K562 (cell line): Measurements from ENCODE around the gene PVALEF. TPM values are rescaled to one million over a fixed set of nuclear protein-coding genes. Genes with fewer than 3 reads are reported as not detected.
A peak's percentile ranks its signal among the peaks of the same experiment; 100 is the strongest.

Experiments used
- ATAC-seq: fragments of 200-7000 bp; cut with Tn5 transposase; 3 replicates; pipeline ENCODE4 v1.9.1; 2020; ENCODE audit warnings: moderate library complexity
- BruUV-seq: library from RNA; stranded (reverse); fragments of 400-500 nt; replicated peaks from 2 replicates; lab custom pipeline; 2021; lab: Mats Ljungman, UMichigan
- CTCF ChIA-PET: fragments of 300-600 bp; formaldehyde crosslinking; extraction: SDS; loops from one replicate; lab custom pipeline; 2021; ENCODE audit warnings: low intra/inter-chr PET ratio; lab: Yijun Ruan, JAX
- POLR2A ChIA-PET: fragments of 300-600, 350-650 bp; sonication (Branson Sonifier 250); formaldehyde crosslinking; extraction: SDS; loops from one replicate; lab custom pipeline; 2021; ENCODE audit warnings: antibody characterized with exemption, inconsistent platforms; lab: Yijun Ruan, JAX
- DNase-seq, 4 experiments: peaks; one replicate each; pipeline versions ENCODE4 v3.0.0 to v3.0.0-alpha.2; 2011 to 2018; ENCODE audit warnings: low spot score in 3 of 4, mixed read lengths in 3 of 4; ENCODE audit errors: extremely low read depth in 1 of 4
- FAIRE-seq: peaks from 2 replicates; lab custom pipeline; 2011; peaks lifted over from hg19 to GRCh38; lab: Jason Lieb, UNC
- H2AFZ ChIP-seq: 2 replicates; pipeline ENCODE4 v1.6.0; 2011; ENCODE audit warnings: low read depth, low read length, control low read depth, inconsistent platforms
- H3K27ac ChIP-seq: fragments of 200-600 bp; 3 replicates; pipeline ENCODE4 v1.8.0; 2011; ENCODE audit warnings: low read depth, mild to moderate bottlenecking, control low read depth, inconsistent platforms, low read length, moderate library complexity, mixed read lengths; ENCODE audit errors: extremely low read depth
- H3K27me3 ChIP-seq, 2 experiments: fragments of 300-600 bp in 1 of 2; 2 replicates in 1 of 2; 3 replicates in 1 of 2; pipeline versions ENCODE4 v1.6.0 to v1.8.0; 2011; ENCODE audit warnings: inconsistent platforms in 2 of 2, low read length in 2 of 2, mild to moderate bottlenecking in 1 of 2, mixed read lengths in 1 of 2, moderate library complexity in 1 of 2; ENCODE audit not compliant: control insufficient read depth in 2 of 2, insufficient read depth in 2 of 2
- H3K36me3 ChIP-seq: fragments of 300-600 bp; 3 replicates; pipeline ENCODE4 v1.8.0; 2011; ENCODE audit warnings: mild to moderate bottlenecking, low read length, inconsistent platforms; ENCODE audit not compliant: control insufficient read depth, insufficient read depth
- H3K4me1 ChIP-seq, 2 experiments: fragments of 200-600 bp in 1 of 2; replicated peaks in 1 of 2; 2 replicates in 1 of 2; 3 replicates in 1 of 2; pipeline versions ENCODE4 v1.5.1 to v1.8.0; 2011; ENCODE audit warnings: inconsistent platforms in 2 of 2, low read length in 2 of 2, mild to moderate bottlenecking in 1 of 2, mixed read lengths in 1 of 2, moderate library complexity in 1 of 2; ENCODE audit not compliant: control insufficient read depth in 2 of 2, insufficient read depth in 2 of 2
- H3K4me2 ChIP-seq: 2 replicates; pipeline ENCODE4 v1.6.1; 2011; ENCODE audit warnings: low read length, control low read depth, inconsistent platforms, mixed read lengths; ENCODE audit not compliant: insufficient read depth
- H3K4me3 ChIP-seq: fragments of 200-600 bp; sonication (generic), shearing (Covaris generic); 2 replicates; pipeline ENCODE4 v1.5.1; 2016; ENCODE audit warnings: control low read depth, inconsistent platforms
- H3K79me2 ChIP-seq: fragments of 200-600 bp; 3 replicates; pipeline ENCODE4 v1.8.0; 2011; ENCODE audit warnings: low read length, inconsistent platforms; ENCODE audit not compliant: control insufficient read depth, insufficient read depth
- H3K9ac ChIP-seq, 2 experiments: 2 replicates each; pipeline versions ENCODE4 v1.6.0 to v1.6.1; 2011; ENCODE audit warnings: low read depth in 2 of 2, low read length in 2 of 2, control low read depth in 1 of 2, inconsistent platforms in 1 of 2, mild to moderate bottlenecking in 1 of 2, mixed read lengths in 1 of 2; ENCODE audit not compliant: insufficient read depth in 1 of 2
- H3K9me1 ChIP-seq: one replicate; pipeline ENCODE4 v1.6.0; 2011; ENCODE audit warnings: inconsistent platforms, mild to moderate bottlenecking, low read length, moderate library complexity; ENCODE audit not compliant: control insufficient read depth, insufficient read depth
- H3K9me3 ChIP-seq: replicated peaks from 2 replicates; pipeline ENCODE4 v1.5.1; 2011; ENCODE audit warnings: low read depth, low read length, inconsistent platforms; ENCODE audit not compliant: control insufficient read depth, insufficient read depth
- H4K20me1 ChIP-seq: replicated peaks from 2 replicates; pipeline ENCODE4 v1.6.1; 2011; ENCODE audit warnings: low read length, inconsistent platforms, mixed read lengths; ENCODE audit not compliant: control insufficient read depth, insufficient read depth
- EGR1 ChIP-seq: fragments of 450-650 bp; conservative IDR thresholded peaks from 2 replicates; pipeline ENCODE4 v1.6.1; 2017; ENCODE audit warnings: mild to moderate bottlenecking
- XRCC5 ChIP-seq: fragments of 200-400 bp; formaldehyde crosslinking; IDR thresholded peaks from 2 replicates; pipeline ENCODE4 v1.6.1; 2017; ENCODE audit warnings: low read depth, mild to moderate bottlenecking, low read length
- ZNF253 ChIP-seq: fragments of 250-450 bp; sonication (Bioruptor Pico); conservative IDR thresholded peaks from 2 replicates; pipeline ENCODE4 v1.6.1; 2021; ENCODE audit warnings: mild to moderate bottlenecking
- ZNF354B ChIP-seq: fragments of 250-450 bp; sonication (Bioruptor Pico); IDR thresholded peaks from 2 replicates; pipeline ENCODE4 v1.4.0; 2020
- ZNF395 ChIP-seq: fragments of 200-800 bp; sonication (Bioruptor generic); IDR thresholded peaks from 2 replicates; pipeline ENCODE4 v1.6.1; 2017; ENCODE audit warnings: missing genetic modification characterization, missing compliant biosample characterization
- WGBS: fragments of 100-300 bp; shearing (Covaris generic); methylation state at CpG from one replicate; pipeline ENCODE4 v1.1.6; 2016; ENCODE audit warnings: low coverage, mixed read lengths; ENCODE audit not compliant: insufficient coverage; ENCODE audit errors: missing lambda C conversion rate; 5-methylcytosine and 5-hydroxymethylcytosine counted together
- in situ Hi-C: fragments of 300-500 bp; cut with MboI; formaldehyde crosslinking; loops from 4 replicates; pipeline ENCODE4 v1.15.0; 2018; ENCODE audit warnings: inconsistent platforms, mixed read lengths
- intact Hi-C: fragments of 100-400 bp; cut with micrococcal nuclease; formaldehyde crosslinking; loops from 2 replicates; pipeline ENCODE4 v1.14.2; 2022
- polyA plus RNA-seq, 8 experiments: library from polyadenylated mRNA; depleted of rRNA in 4 of 8; stranded (reverse) in 5 of 8; unstranded in 3 of 8; fragments of >200 nt; fragmentation: Nextera tagmentation in 2 of 8; fragmentation: Illumina TruSeq in 1 of 8; extraction: Ambion mirVana in 2 of 8; extraction: Trizol in 1 of 8; gene quantifications; 2 replicates each; pipeline versions ENCODE4 v1.2.1 to v1.2.3, GENCODE V29; 2011 to 2014; ENCODE audit warnings: inconsistent platforms in 1 of 8, missing spikeins in 1 of 8
- total RNA-seq, 7 experiments: library from RNA; depleted of rRNA in 6 of 7; stranded (reverse); fragments of >200 nt in 6 of 7; fragmentation: Illumina TruSeq in 2 of 7; extraction: Trizol in 2 of 7; gene quantifications; 2 replicates each; pipeline versions ENCODE4 v1.2.1 to v1.2.3, GENCODE V29; 2011 to 2021; ENCODE audit warnings: low replicate concordance in 1 of 7
- TF ChIP-seq, protein P1 (sequence below): sonication (generic); formaldehyde crosslinking; IDR thresholded peaks from 2 replicates; pipeline ENCODE4 v1.8.1; 2023; ENCODE audit warnings: mild to moderate bottlenecking, missing genetic modification reagents

PVALEF gene
- total and polyA plus RNA-seq, 9 of the 15 experiments (the other 6 are each of a cell fraction or from before 2014, with no cell fraction given) = not detected

DNA sequence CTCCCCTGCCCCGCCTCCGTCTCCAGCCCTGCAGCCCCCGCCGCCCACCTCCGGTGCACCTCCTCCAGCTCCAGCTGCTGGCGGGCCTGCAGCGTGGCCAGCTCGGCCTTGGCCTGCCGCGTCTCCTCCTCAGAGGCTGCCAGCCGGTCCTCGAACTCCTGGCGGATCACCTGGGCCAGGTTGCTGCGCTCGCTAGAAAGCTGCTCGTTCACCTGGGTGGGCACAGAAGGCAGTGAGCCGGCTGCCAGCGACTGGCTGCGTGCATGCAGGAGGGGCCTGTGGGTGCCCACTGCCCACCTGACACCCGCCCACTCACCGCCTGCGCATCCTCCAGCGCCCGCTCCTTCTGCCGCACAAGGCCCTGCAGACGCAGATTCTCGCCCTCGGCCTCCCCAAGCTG lies 25.3 kb downstream of the PVALEF start:
- DNase-seq = no peak
- no peak overlapping the region for H2AFZ ChIP-seq
- H3K36me3 ChIP-seq = peaks cover 2% of the 10 kb centered on the region; the same call in 1 of the 3 replicates
- BruUV-seq = no TSS peak
- H3K4me3 ChIP-seq = no peak overlapping the region
- H3K9me1 ChIP-seq = no peaks in the 10 kb centered on the region
- ChIA-PET POLR2A (interaction anchor here (1.3 kb wide), 1 partner anchor 10 kb away, joined by 3 read pairs; no protein-coding TSS in a partner anchor), CTCF (no interaction called here)
- no peaks in the 10 kb centered on the region for H3K9me3 ChIP-seq
- no peaks in the 10 kb centered on the region for H4K20me1 ChIP-seq
- FAIRE-seq = no peak
- no peaks in the 10 kb centered on the region for H3K79me2 ChIP-seq
- H3K4me1 ChIP-seq = peaks cover 10 to 81% of the 10 kb centered on the region in 2 experiments
- no peak overlapping the region for H3K9ac ChIP-seq
- ATAC-seq = no peak
- 79% methylated on average over 15 of the region's 28 CpGs for WGBS
- intact Hi-C loops (no loop called here), in situ Hi-C loops (no loop called here)
- no peak overlapping the region for H3K27ac ChIP-seq
- no peak overlapping the region for H3K4me2 ChIP-seq
- no peaks in the 10 kb centered on the region for H3K27me3 ChIP-seq
- TF ChIP-seq, protein P1, sequence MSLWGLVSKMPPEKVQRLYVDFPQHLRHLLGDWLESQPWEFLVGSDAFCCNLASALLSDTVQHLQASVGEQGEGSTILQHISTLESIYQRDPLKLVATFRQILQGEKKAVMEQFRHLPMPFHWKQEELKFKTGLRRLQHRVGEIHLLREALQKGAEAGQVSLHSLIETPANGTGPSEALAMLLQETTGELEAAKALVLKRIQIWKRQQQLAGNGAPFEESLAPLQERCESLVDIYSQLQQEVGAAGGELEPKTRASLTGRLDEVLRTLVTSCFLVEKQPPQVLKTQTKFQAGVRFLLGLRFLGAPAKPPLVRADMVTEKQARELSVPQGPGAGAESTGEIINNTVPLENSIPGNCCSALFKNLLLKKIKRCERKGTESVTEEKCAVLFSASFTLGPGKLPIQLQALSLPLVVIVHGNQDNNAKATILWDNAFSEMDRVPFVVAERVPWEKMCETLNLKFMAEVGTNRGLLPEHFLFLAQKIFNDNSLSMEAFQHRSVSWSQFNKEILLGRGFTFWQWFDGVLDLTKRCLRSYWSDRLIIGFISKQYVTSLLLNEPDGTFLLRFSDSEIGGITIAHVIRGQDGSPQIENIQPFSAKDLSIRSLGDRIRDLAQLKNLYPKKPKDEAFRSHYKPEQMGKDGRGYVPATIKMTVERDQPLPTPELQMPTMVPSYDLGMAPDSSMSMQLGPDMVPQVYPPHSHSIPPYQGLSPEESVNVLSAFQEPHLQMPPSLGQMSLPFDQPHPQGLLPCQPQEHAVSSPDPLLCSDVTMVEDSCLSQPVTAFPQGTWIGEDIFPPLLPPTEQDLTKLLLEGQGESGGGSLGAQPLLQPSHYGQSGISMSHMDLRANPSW = no peak
- TF ChIP-seq ZNF354B (CRISPR knock-in tag) (no peak), XRCC5 (0 out of 2 replicates have a peak, but pooled peaks have one; percentile 23), ZNF253 (no peak), ZNF395 (CRISPR knock-in tag) (no peak), EGR1 (0 out of 2 replicates have a peak, but pooled peaks have one; percentile 11)
